ENCODE data around the gene PERCC1. TPM values are rescaled to one million over a fixed set of nuclear protein-coding genes. Genes with fewer than 3 reads are reported as not detected.

Gene PERCC1
- total RNA-seq, 4 donors from 2014 or later: not detected

- TF ChIP-seq POLR2A (IDR thresholded peaks at IDR 0.05) (no peak), CTCF (IDR thresholded peaks at IDR 0.05) (no peak)
- 90 to 99% methylated on average over 10 of the region's 22 CpGs for WGBS, 2 donors
- Histone ChIP-seq H3K4me1 (no peaks in the 10 kb centered on the region), H3K9me3 (no peaks in the 10 kb centered on the region), H3K27me3 (no peaks in the 10 kb centered on the region), H3K4me3 (no peak overlapping the region), H3K27ac (no peak overlapping the region), H3K36me3 (peaks cover 12 to 97% (median 36%) of the 10 kb centered on the region in 3 donors)
- intact Hi-C loops (cut with DNase I): no loop called here
- no peak for DNase-seq
These were observed 35.3 kb upstream of the PERCC1 start for GRCh38 chr16:1395444-1396031.

- no peaks in the 10 kb centered on the region for H3K27me3 ChIP-seq
- no peak overlapping the region for H3K27ac ChIP-seq
- H3K4me3 ChIP-seq: no peak overlapping the region
- H3K9me3 ChIP-seq: no peaks in the 10 kb centered on the region
- H3K36me3 ChIP-seq: peaks cover 13 to 97% (median 55%) of the 10 kb centered on the region in 3 donors
- H3K4me1 ChIP-seq: no peaks in the 10 kb centered on the region
- WGBS, 2 donors: 97 to 100% methylated on average over 1 to 9 of the region's 21 CpGs
- TF ChIP-seq POLR2A (IDR thresholded peaks at IDR 0.05) (no peak), CTCF (IDR thresholded peaks at IDR 0.05) (no peak)
- intact Hi-C loops (cut with DNase I): no loop called here
- DNase-seq: no peak
These were observed 33.1 kb upstream of the PERCC1 start for GRCh38 chr16:1397779-1398178.

- Histone ChIP-seq H3K27ac (no peak overlapping the region), H3K27me3 (no peaks in the 10 kb centered on the region), H3K4me1 (no peaks in the 10 kb centered on the region), H3K36me3 (peaks cover 12 to 97% (median 55%) of the 10 kb centered on the region in 3 donors), H3K4me3 (no peak overlapping the region), H3K9me3 (no peaks in the 10 kb centered on the region)
- TF ChIP-seq CTCF (IDR thresholded peaks at IDR 0.05) (no peak), POLR2A (IDR thresholded peaks at IDR 0.05) (no peak)
- WGBS, 2 donors: 87 to 93% methylated on average over 3 to 5 of the region's 9 CpGs
- DNase-seq: no peak
- intact Hi-C loops (cut with DNase I): no loop called here
These were observed 32.5 kb upstream of the PERCC1 start for GRCh38 chr16:1398351-1398750.

- Histone ChIP-seq H3K27me3 (no peaks in the 10 kb centered on the region), H3K27ac (no peak overlapping the region), H3K4me3 (no peak overlapping the region), H3K9me3 (no peaks in the 10 kb centered on the region), H3K4me1 (no peaks in the 10 kb centered on the region), H3K36me3 (peaks cover 12 to 97% (median 49%) of the 10 kb centered on the region in 3 donors)
- TF ChIP-seq POLR2A (IDR thresholded peaks at IDR 0.05): no peak
- TF ChIP-seq CTCF (IDR thresholded peaks at IDR 0.05): no peak
- intact Hi-C loops (cut with DNase I): no loop called here
- 92 to 100% methylated on average over 3 to 4 of the region's 38 CpGs for WGBS, 2 donors
- DNase-seq: no peak
These were observed 31.9 kb upstream of the PERCC1 start for GRCh38 chr16:1398826-1399581.

- no peaks in the 10 kb centered on the region for H3K27me3 ChIP-seq
- H3K4me3 ChIP-seq: no peak overlapping the region
- no peak for DNase-seq
- H3K9me3 ChIP-seq: no peaks in the 10 kb centered on the region
- peaks cover 12 to 91% (median 37%) of the 10 kb centered on the region in 3 donors for H3K36me3 ChIP-seq
- H3K27ac ChIP-seq: no peak overlapping the region
- intact Hi-C loops (cut with DNase I): no loop called here
- no peaks in the 10 kb centered on the region for H3K4me1 ChIP-seq
- TF ChIP-seq POLR2A (IDR thresholded peaks at IDR 0.05): no peak
- TF ChIP-seq CTCF (IDR thresholded peaks at IDR 0.05): no peak
- WGBS, 2 donors: 95 to 100% methylated on average over 3 to 8 of the region's 29 CpGs
These were observed 29.7 kb upstream of the PERCC1 start for GRCh38 chr16:1401061-1401757.
